Measurements from ENCODE around the gene CHTOP. TPM values are rescaled to one million over a fixed set of nuclear protein-coding genes. Genes with fewer than 3 reads are reported as not detected.

The CHTOP gene
- total RNA-seq, 1 donor from 2014 or later, result 129 TPM

DNA sequence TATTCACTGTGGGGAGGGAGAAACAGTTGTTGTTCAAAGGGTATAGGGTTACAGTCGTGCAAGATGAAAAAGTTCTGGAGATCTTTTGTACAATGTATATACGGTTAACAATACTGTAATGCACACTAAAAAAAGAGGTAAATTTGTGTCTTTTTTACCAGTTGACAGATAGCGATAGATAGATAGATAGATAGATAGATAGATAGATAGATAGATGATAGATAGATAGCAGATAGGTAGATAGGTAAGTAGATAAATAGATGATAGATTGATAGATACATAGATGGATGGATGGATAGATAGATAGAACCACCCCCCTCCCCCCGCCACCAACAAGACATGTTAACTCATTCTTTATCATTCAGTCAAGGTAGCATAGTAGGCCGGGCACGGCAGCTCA lies 31.1 kb upstream of the CHTOP start:
- H3K36me3 Mint-ChIP-seq (ENCODE audit: insufficient read depth), result peaks cover 8% of the 10 kb centered on the region

DNA sequence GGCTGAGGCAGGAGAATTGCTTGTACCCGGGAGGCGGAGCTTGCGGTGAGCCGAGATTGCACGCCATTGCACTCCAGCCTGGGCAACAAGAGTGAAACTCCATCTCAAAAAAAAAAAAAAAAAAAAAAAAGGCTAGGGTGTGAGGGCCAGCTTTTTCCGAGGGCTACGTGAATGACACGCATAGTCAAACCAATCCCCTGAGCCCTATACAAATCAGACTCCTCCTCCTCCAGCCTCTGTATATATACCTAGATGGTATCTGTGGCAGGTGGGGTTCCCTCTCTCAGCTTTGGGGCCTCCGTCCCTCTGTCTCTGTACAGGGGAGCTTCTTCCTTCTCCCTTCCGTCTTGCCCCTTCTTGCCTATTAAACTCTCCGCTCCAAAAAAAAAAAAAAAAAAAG lies 27.7 kb upstream of the CHTOP start:
- Mint-ChIP-seq H3K4me3 (ENCODE audit: low read depth) (no peak overlapping the region), H3K27ac (no peak overlapping the region), H3K27me3 (no peaks in the 10 kb centered on the region), H3K4me1 (ENCODE audit: low read depth) (peaks cover 20% of the 10 kb centered on the region), H3K36me3 (ENCODE audit: insufficient read depth) (peaks cover 8% of the 10 kb centered on the region), H3K9me3 (ENCODE audit: low read depth) (no peaks in the 10 kb centered on the region)
- TF ChIP-seq, protein P1, sequence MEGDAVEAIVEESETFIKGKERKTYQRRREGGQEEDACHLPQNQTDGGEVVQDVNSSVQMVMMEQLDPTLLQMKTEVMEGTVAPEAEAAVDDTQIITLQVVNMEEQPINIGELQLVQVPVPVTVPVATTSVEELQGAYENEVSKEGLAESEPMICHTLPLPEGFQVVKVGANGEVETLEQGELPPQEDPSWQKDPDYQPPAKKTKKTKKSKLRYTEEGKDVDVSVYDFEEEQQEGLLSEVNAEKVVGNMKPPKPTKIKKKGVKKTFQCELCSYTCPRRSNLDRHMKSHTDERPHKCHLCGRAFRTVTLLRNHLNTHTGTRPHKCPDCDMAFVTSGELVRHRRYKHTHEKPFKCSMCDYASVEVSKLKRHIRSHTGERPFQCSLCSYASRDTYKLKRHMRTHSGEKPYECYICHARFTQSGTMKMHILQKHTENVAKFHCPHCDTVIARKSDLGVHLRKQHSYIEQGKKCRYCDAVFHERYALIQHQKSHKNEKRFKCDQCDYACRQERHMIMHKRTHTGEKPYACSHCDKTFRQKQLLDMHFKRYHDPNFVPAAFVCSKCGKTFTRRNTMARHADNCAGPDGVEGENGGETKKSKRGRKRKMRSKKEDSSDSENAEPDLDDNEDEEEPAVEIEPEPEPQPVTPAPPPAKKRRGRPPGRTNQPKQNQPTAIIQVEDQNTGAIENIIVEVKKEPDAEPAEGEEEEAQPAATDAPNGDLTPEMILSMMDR (IDR thresholded peaks at IDR 0.05; ENCODE audit: unreplicated experiment), result no peak
- DNase-seq (ENCODE audit: low spot score, unreplicated experiment), result no peak

More for the DNA sequence above, 31.1 kb upstream of the CHTOP start:
- H3K27me3 Mint-ChIP-seq, result no peaks in the 10 kb centered on the region
- H3K4me3 Mint-ChIP-seq (ENCODE audit: low read depth), result no peak overlapping the region
- H3K27ac Mint-ChIP-seq, result no peak overlapping the region
- DNase-seq (ENCODE audit: low spot score, unreplicated experiment), result no peak
- no peaks in the 10 kb centered on the region for H3K9me3 Mint-ChIP-seq (ENCODE audit: low read depth)
- TF ChIP-seq, protein P1 (IDR thresholded peaks at IDR 0.05; ENCODE audit: unreplicated experiment), result no peak
- H3K4me1 Mint-ChIP-seq (ENCODE audit: low read depth), result no peaks in the 10 kb centered on the region

DNA sequence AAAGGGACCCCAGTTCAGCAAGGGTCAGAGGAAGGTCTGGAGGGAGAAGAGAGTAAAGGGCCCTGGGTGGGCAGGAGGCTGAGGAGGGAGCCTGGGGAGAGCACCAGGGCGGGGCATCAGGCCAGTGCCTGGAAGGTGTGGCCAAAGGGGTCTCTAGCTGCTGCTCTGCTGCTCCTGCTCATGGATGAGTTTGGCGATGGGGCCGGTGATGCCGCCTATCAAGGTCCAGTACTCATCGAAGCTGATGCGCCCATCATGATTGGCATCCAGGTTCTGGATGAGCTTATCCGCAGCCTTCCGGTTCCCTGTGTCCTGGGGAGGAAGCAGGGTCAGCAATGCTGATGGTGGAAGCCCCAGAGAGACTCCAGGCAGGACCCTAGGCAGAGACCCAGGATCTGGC lies 26.5 kb upstream of the CHTOP start:
- no peak for DNase-seq (ENCODE audit: low spot score, unreplicated experiment)
- H3K36me3 Mint-ChIP-seq (ENCODE audit: insufficient read depth), result peaks cover 8% of the 10 kb centered on the region
- no peak overlapping the region for H3K27ac Mint-ChIP-seq
- H3K9me3 Mint-ChIP-seq (ENCODE audit: low read depth), result no peaks in the 10 kb centered on the region
- no peak overlapping the region for H3K4me3 Mint-ChIP-seq (ENCODE audit: low read depth)
- H3K27me3 Mint-ChIP-seq, result no peaks in the 10 kb centered on the region
- TF ChIP-seq, protein P1 (IDR thresholded peaks at IDR 0.05; ENCODE audit: unreplicated experiment), result no peak
- H3K4me1 Mint-ChIP-seq (ENCODE audit: low read depth), result peaks cover 32% of the 10 kb centered on the region

DNA sequence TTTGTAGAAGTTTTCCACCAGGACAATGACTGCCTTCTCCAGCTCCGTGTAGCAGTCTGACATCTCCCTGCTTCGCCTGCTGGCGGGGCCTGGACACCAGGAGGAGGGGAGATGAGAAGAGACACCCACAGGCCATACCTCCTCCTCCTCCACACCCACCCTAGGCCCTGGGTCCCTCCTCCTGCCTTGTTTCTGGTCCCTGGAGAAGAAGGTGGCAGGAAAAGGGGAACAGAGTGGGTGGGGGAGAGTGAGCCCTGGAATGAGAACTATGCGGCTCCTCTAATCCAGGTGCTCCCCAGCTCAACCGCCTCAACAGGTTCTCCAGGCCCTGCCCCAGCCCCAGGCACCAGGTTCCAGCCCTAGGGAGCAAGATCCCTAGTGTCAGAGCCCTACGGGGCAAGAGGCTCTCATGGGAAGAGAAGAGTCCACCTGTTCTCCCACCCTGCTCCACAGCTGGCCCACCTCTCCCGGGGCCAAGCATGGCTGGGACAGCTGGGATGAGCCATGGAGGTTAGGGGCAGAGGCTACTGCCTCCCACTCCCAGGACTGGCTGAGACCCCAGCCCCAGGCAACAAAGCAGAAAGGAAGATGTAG lies 25.7 kb upstream of the CHTOP start:
- peak overlapping the region; percentile 16 for H3K27ac Mint-ChIP-seq
- H3K9me3 Mint-ChIP-seq (ENCODE audit: low read depth), result no peaks in the 10 kb centered on the region

DNA sequence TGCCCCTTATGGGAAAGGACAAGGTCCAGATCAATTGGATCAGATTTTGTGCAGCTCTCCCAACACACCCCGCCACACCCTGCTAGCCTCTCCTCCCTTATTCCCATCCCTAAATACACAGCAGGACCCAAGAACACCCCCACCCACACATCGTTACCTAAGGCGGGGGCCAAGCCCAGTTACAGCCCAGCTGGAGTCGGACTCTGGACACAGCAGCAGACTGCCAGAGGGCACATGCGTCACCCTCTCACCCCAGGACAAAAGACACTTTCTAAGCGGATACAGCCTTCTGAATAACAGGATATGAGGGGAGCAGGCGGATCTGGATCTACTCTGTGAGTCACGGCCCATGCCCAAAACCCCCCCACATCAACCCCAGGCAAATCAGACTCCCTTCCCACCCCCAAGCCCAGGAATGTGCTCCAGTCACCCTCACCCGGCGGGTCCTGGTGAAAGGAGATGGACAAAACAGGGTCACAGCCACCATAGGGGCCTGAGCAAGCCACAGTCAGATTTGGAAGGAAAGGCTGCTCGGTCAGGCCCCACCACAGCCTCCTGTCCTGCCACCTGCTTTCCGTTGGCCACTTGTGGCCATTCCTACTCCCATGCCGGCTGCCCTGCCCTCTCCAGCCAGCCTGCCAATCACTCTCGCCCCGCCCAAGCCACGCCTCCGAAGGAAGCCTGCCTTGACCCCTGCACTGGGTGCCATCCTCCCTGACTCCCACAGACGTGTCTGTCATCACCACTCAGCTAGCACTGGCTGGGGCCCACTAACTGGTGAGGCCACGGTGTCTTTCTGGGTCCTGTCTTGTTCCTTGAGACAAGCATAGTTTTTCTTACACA lies 24.9 kb upstream of the CHTOP start:
- H3K27ac Mint-ChIP-seq, result no peak overlapping the region
- peaks cover 40% of the 10 kb centered on the region for H3K4me1 Mint-ChIP-seq (ENCODE audit: low read depth)
- H3K4me3 Mint-ChIP-seq (ENCODE audit: low read depth), result peak overlapping the region; percentile 43
- TF ChIP-seq, protein P1 (IDR thresholded peaks at IDR 0.05; ENCODE audit: unreplicated experiment), result no peak
- H3K36me3 Mint-ChIP-seq (ENCODE audit: insufficient read depth), result peaks cover 8% of the 10 kb centered on the region
- no peak for DNase-seq (ENCODE audit: low spot score, unreplicated experiment)
- no peaks in the 10 kb centered on the region for H3K27me3 Mint-ChIP-seq
- no peaks in the 10 kb centered on the region for H3K9me3 Mint-ChIP-seq (ENCODE audit: low read depth)

More for the DNA sequence above, 25.7 kb upstream of the CHTOP start:
- no peak overlapping the region for H3K4me3 Mint-ChIP-seq (ENCODE audit: low read depth)
- H3K4me1 Mint-ChIP-seq (ENCODE audit: low read depth), result peaks cover 37% of the 10 kb centered on the region
- DNase-seq (ENCODE audit: low spot score, unreplicated experiment), result no peak
- peaks cover 8% of the 10 kb centered on the region for H3K36me3 Mint-ChIP-seq (ENCODE audit: insufficient read depth)
- TF ChIP-seq, protein P1 (IDR thresholded peaks at IDR 0.05; ENCODE audit: unreplicated experiment), result no peak
- H3K27me3 Mint-ChIP-seq, result no peaks in the 10 kb centered on the region

All from progenitor cell of endocrine pancreas (in vitro differentiated cells).